ENCODE results near the gene TMEM240. TPM values are rescaled to one million over a fixed set of nuclear protein-coding genes. Genes with fewer than 3 reads are reported as not detected.

The TMEM240 gene
- total and polyA plus RNA-seq, 4 donors: 0.14 to 0.33 (median 0.33) TPM; not detected in 1

DNA sequence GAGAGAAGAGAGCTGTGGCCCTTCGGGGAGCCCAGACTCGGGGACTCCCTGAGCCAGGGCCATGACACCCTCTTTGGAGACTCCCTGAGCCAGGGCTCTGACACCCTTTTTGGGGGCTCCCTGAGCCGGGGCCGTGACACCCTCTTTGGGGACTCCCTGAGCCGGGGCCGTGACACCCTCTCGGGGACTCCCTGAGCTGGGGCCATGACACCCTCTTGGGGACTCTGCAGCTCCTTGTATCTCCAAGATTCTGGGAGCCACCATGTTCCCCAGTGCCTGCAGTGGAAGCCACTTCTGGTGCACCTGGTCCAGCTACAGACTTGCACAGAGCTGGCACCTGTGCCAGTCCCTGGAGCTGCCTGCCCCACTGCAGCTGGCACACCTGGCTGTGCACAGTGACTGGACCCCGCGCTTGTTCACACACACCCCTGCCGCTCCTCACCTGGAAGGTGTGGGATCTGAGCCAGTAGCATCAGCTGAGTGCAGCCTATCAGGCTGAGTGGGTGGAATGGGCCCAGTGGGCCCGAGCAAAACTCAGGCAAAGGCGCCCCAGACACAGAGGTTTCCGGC lies 38.0 kb upstream of the TMEM240 start (continued):
- TF ChIP-seq MAX (IDR thresholded peaks at IDR 0.05): no peak
- TF ChIP-seq HNF4G (IDR thresholded peaks at IDR 0.05): no peak
- no peak for TF ChIP-seq NR2F2 (IDR thresholded peaks at IDR 0.05)

DNA sequence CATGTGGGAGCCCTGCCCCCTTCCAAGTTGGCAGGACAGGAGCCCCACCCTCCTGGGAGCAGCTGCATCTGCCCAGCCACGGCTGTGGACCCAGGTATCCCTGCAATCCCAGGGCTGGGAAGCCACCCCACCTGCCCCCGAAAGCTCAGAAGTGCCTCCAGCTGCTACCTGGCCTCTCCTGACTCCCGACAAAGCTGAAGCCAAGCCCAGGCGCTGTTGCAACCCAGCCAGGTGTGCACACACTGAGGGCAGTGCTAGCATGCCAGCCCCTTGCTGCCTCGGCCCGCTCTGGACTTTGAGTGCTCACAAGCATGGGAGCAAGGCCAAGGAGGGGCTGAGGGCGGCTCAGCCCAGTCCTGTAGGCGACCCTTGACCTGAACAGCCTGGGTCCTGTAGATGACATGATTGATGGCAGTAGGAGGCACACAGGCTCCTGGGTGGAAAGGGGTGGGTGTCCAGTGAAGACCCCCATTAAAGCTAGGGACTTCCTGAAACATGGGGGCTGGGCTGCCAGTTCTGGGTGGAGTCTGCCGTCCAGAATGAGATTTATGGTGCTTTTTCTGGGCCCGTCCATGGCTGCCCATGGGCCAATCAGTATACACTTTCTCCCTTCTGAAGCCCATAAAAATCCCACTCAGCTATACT lies 37.1 kb upstream of the TMEM240 start:
- H3K27ac ChIP-seq (ENCODE audit: low read depth in 1 of 2, low read length in 2 of 2): no peak overlapping the region
- no peak overlapping the region for H3K9ac ChIP-seq (ENCODE audit: low read depth in 1 of 2, low read length in 2 of 2)
- no peak for TF ChIP-seq TAF1 (conservative IDR thresholded peaks at IDR 0.05)
- no peak for TF ChIP-seq NR2F2 (IDR thresholded peaks at IDR 0.05)
- TF ChIP-seq CTCF (IDR thresholded peaks at IDR 0.05; ENCODE audit: low read depth, low read length, missing input control): no peak
- TF ChIP-seq YY1 (IDR thresholded peaks at IDR 0.05): no peak
- TF ChIP-seq RAD21 (IDR thresholded peaks at IDR 0.05): no peak
- TF ChIP-seq RXRA (IDR thresholded peaks at IDR 0.05): no peak
- TF ChIP-seq EGR1 (IDR thresholded peaks at IDR 0.05; ENCODE audit: low read depth in 2 of 2): no peak
- no peak for TF ChIP-seq GABPA (IDR thresholded peaks at IDR 0.05 in 1 of 2, conservative IDR thresholded peaks at IDR 0.05 in 1 of 2)
- TF ChIP-seq MAX (IDR thresholded peaks at IDR 0.05): no peak
- no peak for TF ChIP-seq ZBTB33 (IDR thresholded peaks at IDR 0.05)
- TF ChIP-seq HNF4G (IDR thresholded peaks at IDR 0.05): no peak
- no peaks in the 10 kb centered on the region for H3K36me3 ChIP-seq (ENCODE audit: control insufficient read depth in 4 of 4, insufficient read depth in 3 of 4, low read depth in 1 of 4, low read length in 3 of 4)
- no peak overlapping the region for H3K4me3 ChIP-seq (ENCODE audit: low read depth in 1 of 3, low read length in 3 of 3)
- DNase-seq (ENCODE audit: low spot score): no peak
- no peaks in the 10 kb centered on the region for H3K27me3 ChIP-seq (ENCODE audit: control insufficient read depth in 4 of 4, insufficient read depth in 4 of 4, low read length in 3 of 4)
- H3K9me3 ChIP-seq (ENCODE audit: control insufficient read depth in 4 of 4, low read length in 3 of 4): no peaks in the 10 kb centered on the region
- WGBS: 42% methylated on average over 10 of the region's 10 CpGs
- peaks cover 4 to 28% (median 19%) of the 10 kb centered on the region in 4 donors for H3K4me1 ChIP-seq (ENCODE audit: control insufficient read depth in 4 of 4, insufficient read depth in 4 of 4, low read length in 3 of 4)

DNA sequence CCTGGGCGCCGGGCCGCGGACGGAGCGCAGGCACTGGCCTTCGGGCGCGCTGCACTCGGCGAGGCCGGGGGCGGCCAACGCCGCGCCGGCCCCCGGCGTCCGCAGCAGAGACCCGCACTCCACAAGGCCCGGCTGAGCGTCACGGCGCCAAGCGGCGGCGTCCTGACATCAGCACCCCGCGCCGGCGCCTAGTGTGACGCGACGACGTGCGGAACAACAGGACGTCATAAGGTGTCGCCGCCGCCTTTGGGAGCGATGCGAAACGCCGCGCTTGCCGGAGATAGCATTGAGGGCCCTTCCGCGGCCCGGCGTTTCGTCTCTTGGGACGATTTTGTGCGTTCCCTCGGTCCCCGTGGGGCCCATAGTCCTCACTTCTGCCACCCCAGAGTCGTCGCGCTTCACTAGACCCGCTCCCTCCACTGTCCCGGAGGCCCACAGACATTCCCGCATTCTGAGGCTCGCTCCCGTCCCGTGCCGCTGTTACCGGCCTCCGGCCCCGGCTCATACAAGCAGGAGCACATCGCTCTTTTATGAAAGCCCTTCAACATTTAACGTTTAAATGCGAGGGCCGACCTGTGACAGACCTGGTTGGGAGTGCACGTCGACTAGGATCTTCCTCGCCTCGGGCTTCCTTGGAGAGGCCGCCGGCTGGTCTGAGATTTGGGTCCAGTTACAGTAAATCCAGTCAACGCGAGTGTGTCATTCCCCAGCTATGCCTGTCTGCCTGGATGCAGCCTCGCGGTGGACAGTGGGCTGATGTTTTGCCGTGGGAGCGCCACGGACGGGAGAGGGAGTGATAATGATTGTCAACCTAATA lies 34.5 kb upstream of the TMEM240 start, which contains the start of gene SSU72:
SSU72 (minus strand) TSS at position 143 of the 817 bp plus-strand sequence. CDS start 306 bp downstream, outside the sequence.
- Histone ChIP-seq H3K4me1 (ENCODE audit: control insufficient read depth in 4 of 4, insufficient read depth in 4 of 4, low read length in 3 of 4) (peaks cover 4 to 35% (median 22%) of the 10 kb centered on the region in 4 donors), H3K27me3 (ENCODE audit: control insufficient read depth in 4 of 4, insufficient read depth in 4 of 4, low read length in 3 of 4) (no peaks in the 10 kb centered on the region), H3K27ac (ENCODE audit: low read depth in 1 of 2, low read length in 2 of 2) (peak within 1 kb of the TSS; percentile 95 to 99), H3K36me3 (ENCODE audit: control insufficient read depth in 4 of 4, insufficient read depth in 3 of 4, low read depth in 1 of 4, low read length in 3 of 4) (peaks cover 1 to 5% (median 3%) of the 10 kb centered on the region in 4 donors), H3K9me3 (ENCODE audit: control insufficient read depth in 4 of 4, low read length in 3 of 4) (no peaks in the 10 kb centered on the region), H3K9ac (ENCODE audit: low read depth in 1 of 2, low read length in 2 of 2) (peak within 1 kb of the TSS; percentile 93 to 97), H3K4me3 (ENCODE audit: low read depth in 1 of 3, low read length in 3 of 3) (peak within 1 kb of the TSS; percentile 96 to 99 (median 97))
- peak; percentile 94 for DNase-seq (ENCODE audit: low spot score)
- TF ChIP-seq YY1 (IDR thresholded peaks at IDR 0.05) (peak; percentile 75), RAD21 (IDR thresholded peaks at IDR 0.05) (peak in 1 of 2 donors; percentile 24), EGR1 (IDR thresholded peaks at IDR 0.05; ENCODE audit: low read depth in 2 of 2) (peak in 1 of 2 donors; percentile 27), TAF1 (conservative IDR thresholded peaks at IDR 0.05) (peak; percentile 16), CTCF (IDR thresholded peaks at IDR 0.05; ENCODE audit: low read depth, low read length, missing input control) (no peak), SP1 (IDR thresholded peaks at IDR 0.05) (peak; percentile 41), RXRA (IDR thresholded peaks at IDR 0.05) (no peak), GABPA (IDR thresholded peaks at IDR 0.05 in 1 of 2, conservative IDR thresholded peaks at IDR 0.05 in 1 of 2) (peak in 1 of 2 donors; percentile 81), ZBTB33 (IDR thresholded peaks at IDR 0.05) (peak; percentile 37)
- under 1% methylated on average over 87 of the region's 87 CpGs for WGBS

All from liver (tissue), 9 donors.